HG03520 (cell line): ENCODE measurements around the gene PARP16.
"Not testable (repeated sequence)": the region's sequence is repeated elsewhere in the genome, so short reads cannot be mapped to it uniquely, and the experiment has no call there.

Experiments
- ATAC-seq: cut with Tn5 transposase; IDR thresholded peaks from one replicate; pipeline ENCODE4 v1.9.1; 2021; ENCODE audit warnings: mild to moderate bottlenecking, moderate library complexity; ENCODE audit not compliant: unreplicated experiment

PARP16 gene

DNA sequence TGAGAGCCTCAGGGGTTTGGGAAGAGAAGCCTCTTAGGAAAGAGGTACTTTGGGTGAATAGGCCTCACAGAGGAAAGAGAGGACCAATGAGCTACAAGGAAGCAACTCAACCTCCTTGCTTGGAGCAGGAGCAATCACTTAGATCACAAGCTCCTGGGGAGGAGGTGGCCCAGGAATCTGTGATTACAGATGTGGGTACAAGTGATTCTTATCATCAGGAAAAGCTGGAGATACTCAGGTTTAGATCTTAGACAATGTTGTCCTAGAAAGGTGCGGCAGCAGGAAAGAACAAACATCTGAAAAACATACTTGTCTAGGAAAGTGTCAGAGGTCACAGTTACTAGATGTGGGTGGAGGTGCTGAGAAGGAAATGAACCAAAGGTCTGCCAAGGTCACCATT, 8.2 kb downstream of the PARP16 start:
- ATAC-seq, result no peak

DNA sequence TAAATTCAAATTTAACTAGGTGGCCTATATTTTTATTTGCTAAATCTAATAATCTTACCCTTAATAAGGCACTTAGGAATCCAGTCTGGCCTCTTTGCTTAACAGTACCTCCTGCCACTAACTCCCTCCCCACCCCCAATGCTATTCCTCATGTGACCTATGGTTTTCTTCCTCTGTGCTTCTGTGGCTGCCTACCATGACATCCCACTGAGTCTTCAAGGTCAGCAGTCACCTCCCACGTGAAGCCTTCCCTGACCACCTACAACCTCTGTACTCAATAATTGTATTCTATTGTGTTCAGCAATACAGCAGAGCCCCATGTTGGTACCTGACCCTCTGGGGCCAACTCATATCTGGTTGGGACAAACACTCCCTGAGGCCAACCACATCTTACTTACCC, 9.7 kb downstream of the PARP16 start:
- ATAC-seq, result no peak

DNA sequence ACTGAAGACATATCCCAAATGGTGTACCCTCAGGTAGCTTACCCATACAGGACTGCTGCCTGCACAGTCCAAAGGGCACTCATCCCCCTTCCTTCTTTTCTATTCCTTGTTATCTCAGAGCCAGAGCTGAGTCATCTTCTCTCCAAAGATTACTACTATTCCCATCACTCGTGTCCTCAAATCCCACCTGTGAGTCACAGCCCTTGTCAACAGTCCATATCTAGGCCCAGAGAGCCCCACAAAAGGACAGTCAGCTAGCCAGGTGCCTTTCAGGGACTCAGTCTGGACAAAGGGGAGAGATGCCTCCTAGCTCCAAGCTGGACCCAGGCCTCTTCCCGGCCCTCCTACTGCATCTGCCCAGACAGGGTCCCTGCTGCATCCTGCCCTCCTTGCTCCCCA, 11.0 kb downstream of the PARP16 start:
- no peak for ATAC-seq

DNA sequence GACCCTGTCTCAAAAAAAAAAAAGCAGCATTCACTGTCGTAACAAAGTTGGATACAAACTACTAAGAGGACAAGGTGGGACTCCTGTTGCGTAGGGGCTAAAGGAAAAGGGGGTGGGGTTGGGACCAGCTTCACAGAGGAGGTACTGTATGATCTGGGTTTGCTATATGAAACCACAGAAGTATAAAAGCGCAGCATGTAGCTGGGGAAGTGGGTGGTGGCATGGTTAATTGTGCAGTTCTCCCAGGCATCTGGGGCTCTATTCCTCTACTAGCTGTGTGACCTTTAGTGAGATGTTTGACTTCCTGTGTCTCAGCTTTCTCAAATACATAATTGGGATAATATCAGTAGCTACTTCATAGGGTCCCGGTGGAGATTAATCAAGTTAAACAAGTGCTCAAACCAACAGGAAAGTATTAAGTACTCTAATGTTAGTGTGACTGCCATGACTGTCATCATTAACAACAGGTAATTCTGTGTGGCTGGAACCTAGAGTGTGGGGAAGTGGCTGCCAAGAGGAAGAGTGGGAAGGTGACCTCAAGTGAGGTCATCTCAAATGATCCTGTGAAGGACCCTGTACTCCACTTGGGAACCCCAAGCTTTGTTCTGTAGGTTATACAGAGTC, 11.5 kb downstream of the PARP16 start:
- no peak for ATAC-seq

DNA sequence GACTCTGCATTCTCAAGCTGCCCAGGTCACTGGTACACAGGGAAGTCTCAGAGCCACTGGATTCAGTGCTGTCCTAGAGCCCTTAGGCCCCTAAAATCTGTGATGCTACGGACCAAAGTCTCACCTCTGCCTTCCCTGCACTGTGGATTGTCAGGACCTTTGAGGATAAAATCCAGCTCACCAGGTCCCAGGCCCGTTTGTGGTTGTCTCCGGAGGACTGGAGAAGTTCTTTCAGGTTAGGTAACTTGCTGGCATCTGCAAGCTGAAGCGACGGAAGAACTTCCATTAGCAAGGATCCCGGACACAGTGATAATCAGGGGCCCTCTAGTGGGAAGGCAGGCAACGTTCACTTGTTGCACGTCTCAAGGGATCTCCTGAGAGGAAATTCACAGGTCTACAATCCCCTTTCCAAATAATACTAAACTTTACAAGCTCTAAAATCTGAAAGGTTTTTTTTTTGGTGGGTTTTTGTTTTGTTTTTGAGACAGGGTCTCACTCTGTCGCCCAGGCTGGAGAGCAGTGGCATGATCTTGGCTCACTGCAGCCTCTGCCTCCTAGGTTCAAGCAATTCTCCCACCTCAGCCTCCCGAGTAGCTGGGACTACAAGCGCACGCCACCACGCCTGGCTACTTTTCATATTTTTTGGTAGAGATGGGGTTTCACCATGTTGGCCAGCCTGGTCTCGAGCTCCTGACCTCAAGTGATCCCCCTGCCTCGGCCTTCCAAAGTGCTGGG, 15.7 kb downstream of the PARP16 start:
- not testable (repeated sequence) for ATAC-seq

DNA sequence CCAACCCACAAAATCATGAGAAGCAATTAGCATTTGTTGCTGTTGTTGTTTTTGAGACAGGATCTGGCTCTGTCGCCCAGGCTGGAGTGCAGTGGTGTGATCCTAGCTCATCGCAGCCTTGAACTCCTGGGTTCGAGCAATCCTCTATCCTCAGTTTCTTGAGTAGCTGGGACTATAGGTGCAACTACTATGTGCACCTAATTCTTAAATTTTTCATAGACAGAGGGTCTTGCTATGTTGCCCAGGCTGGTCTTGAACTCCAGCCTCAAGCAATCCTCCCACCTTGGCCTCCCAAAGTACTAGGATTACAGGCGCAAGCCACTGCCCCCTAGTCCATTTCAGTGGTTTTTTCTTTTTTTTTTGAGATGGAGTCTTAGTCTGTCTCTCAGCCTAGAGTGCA, 18.3 kb downstream of the PARP16 start:
- ATAC-seq, result no peak

DNA sequence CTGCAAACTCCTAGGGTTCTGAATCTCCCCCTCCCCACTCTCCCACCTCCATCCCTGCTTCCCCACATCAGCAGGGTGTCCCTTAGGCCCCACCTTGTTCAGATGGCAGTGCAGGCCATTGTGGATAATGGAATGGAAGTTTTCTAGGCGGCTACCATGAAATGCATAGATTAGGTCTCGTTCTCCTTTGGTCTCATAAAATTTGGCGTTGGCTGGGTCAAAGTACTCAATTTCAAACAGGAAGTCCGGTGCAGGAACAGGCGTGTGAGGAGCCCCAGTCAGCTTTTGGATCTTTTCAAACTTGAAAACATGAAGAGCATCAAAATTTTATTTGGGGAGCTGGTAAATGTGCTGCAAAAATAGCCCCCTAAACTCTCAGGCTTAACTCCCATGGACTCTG, 20.2 kb downstream of the PARP16 start:
- no peak for ATAC-seq

DNA sequence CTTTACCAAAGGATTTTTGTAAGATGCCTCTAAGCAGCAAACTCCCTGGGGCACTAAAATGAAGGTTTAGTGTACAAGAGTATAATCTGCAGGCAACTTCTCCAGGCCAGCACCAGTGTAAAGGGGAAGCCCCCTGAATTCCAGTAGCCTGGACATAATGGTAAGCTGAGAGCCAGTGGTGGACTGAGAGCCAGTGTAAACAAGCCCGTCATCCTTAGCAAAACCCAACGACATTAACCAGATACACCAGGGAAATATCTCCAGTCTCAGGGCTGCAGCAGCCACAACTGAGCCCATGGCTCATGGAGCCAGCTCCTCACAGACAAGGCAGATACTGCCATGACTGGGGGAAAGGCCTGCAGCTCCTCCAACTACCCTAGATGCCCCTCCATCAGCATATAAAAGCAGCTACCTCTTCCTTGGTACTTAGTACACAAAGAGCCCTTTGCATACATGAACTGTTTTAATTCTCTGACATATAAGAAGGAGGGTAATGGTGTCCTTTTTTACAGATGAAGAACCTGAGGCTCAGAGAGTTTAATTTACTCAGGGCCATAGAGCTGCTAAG, 21.7 kb downstream of the PARP16 start:
- ATAC-seq, result no peak

DNA sequence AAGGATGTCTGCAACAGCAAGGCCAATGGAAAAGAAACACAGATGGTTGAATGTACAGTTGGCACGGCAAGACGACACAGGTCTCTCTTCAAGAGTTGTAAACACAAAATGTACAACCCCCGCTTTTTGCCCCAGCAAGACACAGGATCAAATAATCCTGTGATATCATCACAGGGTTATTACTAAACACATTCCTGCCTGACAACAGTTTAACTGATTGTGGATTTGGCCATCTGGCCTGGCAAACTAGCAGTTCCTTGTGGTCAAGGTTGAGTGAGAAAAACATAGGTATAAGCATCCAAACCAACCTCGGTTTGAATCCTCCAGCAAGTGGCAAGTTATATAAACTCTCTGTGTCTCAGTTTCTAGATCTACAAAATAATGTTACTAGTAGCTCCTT, 23.4 kb downstream of the PARP16 start:
- ATAC-seq, result no peak

DNA sequence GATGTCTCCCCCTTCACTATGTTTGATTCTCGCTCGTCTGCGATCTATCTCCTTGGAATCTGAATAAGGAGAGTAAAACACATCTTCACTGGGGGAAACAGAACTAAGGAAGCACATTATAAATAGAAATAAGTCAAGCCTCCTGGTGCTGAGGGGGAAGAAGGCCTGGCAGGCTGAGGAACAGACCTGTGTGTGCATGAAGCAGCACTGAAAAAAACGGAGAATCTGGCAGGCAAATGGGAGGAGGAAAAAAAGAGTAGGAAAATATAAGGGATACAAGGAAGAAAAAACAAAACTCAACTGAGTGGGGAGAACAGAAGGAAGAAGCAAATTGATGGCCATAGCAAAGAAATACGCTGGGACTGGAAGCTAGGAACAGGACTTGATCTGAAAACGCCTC, 25.7 kb downstream of the PARP16 start:
- no peak for ATAC-seq

DNA sequence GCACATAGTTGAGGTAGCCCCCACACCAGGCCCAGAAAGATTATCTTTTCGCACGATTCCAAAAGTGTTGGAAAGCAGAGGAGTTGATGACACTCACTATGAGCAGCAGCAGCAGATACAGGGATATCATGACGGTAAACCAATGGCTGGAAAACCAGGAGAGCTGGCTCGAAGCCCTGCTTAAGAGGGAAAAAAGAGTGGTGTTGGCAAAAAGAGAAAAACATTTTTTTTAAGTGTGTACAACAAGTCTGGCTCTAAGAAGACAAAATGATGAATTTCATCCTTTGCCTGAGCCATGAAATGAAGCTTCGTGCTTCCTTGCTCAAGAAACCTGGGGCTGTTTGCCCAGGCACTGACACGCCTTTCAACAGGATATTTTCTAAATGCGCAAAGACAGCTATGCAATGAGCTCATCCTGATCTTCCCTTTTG, 27.3 kb downstream of the PARP16 start:
- no peak for ATAC-seq

DNA sequence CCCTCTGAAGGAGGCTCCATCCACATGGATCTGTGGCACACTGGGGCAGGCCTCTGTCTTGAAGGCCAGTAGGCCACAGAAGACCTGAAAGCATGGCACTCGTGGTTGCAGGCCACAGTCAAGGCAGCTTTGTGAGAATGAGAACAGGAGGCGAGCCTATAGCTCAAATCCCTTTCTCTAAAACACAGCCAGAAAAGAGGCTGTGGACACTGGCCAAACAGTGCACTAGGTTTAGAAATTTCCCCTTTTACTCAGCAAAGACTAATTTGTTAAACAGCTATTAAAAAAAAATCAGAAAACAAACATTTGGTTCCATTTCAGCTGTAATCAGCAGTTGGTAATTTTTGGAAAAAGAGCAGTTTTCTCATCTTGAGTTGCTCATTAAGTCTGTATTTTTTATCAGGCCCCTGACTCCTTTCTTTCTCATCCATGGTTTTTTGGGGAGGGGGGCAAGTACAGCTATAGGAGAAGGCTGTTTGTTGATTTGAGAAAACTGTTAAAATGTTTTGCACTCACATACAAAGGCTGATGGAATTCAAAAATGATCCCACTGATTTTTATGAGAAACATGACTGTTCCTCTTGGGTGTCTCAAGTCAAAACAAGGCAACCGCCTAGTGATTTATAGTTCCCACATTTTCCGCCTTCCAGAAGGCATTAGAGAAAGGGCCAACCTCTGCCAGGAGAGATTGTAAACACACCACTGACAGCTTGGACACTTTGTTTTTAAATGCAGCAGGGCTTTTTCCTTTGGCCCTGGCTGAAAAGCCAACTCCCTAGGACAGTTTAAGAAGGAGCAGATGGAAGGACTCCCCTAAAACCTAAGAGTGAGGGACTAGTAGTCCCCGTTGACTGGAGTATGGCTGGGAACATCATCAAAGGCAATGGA, 28.1 kb downstream of the PARP16 start:
- ATAC-seq, result no peak

DNA sequence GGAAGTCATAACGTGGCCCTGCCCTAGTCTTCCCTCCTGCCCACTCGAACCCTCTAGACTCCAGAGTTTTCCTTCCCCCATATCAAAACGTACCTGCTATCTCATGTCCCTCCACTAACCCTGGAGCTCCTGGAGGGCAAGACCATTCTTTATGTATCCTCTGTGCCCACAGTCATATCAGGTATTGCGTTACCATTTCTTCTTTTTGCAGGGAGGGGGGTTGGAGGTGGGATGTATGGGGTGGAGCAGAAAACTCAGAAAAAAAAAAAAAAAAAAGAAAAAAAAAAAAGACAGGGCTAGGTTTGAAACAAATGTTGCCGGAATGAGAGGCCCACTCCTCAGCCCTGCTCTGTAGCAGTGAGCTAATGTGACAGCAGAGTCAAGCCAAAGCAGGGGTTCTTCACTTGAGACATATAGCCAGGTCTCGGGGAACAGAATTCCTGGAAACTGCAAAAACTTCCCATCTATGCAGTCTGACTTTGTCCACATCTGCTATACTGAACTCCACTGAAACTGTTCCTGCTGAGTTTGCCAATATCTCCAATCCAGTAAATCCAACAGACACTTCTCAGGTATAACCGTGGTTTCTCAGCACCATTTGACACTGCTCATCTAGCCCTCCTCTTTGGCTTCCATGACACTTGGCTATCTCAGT, 31.1 kb downstream of the PARP16 start:
- no peak for ATAC-seq

DNA sequence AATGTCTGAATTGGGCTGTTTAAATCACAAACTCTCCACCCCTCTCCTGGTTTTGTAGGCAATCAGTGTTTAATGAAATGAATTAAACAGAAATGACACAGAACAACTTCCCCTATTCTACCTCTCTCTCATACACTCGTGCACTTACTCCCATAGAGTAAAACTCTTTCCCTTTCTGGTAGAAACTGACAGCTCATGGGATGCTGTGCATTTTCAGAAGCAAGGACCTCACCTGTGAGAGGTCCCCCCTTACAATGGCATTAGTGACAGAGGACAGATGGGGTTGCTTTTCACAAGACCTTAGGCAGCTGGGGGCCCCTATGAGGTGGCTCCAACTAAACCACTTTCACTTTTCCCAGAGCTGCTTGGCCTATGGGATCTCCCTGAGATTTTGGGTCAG, 31.9 kb downstream of the PARP16 start:
- ATAC-seq, result no peak

DNA sequence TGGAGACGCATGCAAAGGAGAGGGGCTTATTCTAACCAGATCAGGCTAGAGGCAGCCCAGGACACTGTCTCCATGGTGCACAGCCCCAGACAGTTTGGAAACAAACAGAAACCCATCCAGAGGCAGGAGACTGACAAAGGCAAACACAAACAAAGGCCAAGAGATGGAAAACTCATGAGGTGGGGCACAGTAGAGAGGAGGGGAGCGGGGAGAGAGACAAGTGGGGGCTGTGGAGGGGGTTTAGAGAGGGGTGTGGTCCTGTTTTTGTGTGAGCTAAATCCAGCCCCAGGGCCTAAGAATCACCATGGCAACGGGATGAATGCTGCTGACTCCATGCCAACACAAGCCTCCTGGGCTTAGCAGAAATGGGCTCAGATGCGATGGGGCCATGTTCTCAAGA, 32.3 kb downstream of the PARP16 start:
- no peak for ATAC-seq

DNA sequence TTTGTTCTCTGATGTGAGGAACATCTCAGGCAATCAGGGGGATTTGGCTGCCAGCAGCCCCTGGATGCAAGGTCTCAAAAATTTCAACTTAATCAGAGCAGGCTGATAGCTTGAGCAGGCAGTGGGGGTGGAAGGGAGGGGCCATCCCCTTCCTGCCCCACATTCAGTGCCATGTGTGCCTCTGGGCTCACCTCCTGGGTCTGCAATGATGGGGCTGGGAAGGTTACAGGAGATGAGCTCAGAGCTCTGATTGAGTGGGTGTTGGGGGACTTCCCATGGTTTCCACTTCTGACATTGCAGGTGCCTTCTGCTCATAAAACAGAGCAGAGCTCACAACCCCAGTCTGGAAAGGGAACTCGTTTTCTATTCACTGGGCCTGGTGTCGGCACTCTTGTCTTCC, 37.0 kb downstream of the PARP16 start:
- ATAC-seq, result no peak

DNA sequence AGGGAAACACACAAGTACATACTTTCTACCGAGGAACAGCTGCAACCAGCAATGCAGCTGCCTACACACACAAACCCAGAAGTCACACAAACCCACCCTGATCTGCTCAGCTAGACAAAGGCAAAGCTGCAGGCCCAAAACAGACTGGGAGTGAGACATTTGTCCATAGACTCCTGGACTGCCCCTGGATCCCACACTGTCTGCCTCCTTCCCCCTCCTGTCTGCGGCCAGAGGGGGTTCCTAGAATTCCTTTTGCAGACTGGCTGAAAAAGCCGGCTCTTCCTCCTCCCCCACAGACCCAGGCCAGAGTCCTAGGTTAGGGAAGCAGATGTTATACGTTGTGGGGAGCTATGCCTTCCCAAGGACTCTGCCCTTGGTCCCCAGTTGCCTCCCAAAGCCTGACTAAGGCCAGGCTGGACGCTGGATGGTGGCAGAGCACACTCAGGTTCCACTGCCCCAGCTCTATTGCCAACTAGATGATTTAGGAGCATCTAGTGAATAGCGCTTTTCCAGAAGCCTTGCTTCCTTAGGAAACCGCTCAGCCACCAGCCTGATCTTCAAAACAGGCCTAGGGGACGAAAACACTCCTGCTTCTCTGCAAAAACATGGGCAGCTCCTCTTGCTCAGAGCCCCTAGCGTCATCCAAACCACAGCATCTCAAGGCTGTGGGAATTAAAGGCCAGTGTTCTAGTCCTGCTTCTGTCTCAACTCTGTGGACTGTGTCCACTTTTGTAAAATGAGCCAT, 38.0 kb downstream of the PARP16 start:
- ATAC-seq, result no peak

DNA sequence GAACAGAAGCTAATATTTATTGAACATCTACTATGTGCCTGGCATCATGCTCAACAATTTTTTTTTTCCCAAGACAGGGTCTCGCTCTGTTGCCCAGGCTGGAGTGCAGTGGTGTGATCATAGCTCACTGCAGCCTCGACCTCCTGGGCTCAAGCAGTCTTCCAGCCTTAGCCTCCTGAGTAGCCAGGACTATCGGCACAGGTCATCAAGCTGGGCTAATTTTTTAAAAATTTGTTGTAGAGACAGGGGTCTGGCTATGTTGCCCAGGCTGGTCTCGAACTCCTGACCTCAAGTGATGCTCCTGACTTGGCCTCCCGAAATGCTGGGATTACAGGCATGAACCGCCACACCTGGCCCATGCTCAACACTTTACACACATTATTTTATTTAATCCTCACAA, 39.7 kb downstream of the PARP16 start:
- ATAC-seq, result no peak

DNA sequence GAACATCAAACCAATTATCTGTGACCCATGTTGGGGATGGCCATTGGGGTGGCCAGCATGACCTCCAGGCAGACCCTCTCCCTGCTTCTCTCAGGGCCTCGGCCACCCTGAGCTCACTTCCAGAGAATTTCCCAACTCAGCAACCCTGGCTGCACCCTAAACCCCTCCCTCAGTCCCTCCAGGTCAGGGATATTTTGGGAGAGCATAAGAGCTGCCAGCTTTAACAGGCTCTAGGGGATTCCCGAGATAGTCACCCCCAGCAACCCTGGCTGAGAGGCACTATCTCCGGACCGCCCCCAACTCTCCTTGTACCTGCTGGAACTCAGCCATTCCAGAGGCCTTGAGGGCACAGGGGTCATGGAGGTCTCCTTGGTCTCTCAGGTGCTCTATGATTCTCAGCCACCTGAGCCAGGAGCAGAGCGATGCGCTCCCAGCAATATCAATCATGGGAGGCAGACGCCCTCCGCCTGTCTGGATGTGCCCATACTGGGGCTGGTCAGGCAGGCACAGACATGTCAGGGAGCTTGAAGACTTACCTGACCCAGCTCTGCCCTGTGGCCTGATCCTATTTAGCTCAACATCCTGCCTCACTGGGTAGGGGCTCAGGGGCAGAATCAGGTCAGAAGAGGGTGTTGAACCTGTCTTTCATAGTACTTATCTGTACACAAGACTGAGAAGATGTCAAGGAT, 40.5 kb downstream of the PARP16 start:
- no peak for ATAC-seq
